GM06990 (cell line): ENCODE results near the gene TRMT112.

Experiments
- DNase-seq: peaks from one replicate; pipeline ENCODE4 v3.0.0-alpha.2; 2011; ENCODE audit not compliant: insufficient read length; ENCODE audit errors: extremely low read depth
- H3K27me3 ChIP-seq: replicated peaks from 2 replicates; pipeline ENCODE4 v1.6.0; 2011; ENCODE audit warnings: low read length; ENCODE audit not compliant: control insufficient read depth, insufficient read depth
- H3K36me3 ChIP-seq: 2 replicates; pipeline ENCODE4 v1.5.1; 2011; ENCODE audit warnings: low read length; ENCODE audit not compliant: control insufficient read depth, insufficient read depth
- H3K4me3 ChIP-seq: replicated peaks from 2 replicates; pipeline ENCODE4 v1.5.1; 2011; ENCODE audit warnings: low read depth, mild to moderate bottlenecking, control low read depth, low read length
- TF ChIP-seq, protein P1 (sequence below): IDR thresholded peaks from 2 replicates; pipeline ENCODE4 v1.5.1; 2011; ENCODE audit warnings: low read length, control low read depth, mild to moderate bottlenecking, inconsistent platforms; ENCODE audit not compliant: insufficient read depth, poor library complexity, severe bottlenecking

TRMT112 gene

DNA sequence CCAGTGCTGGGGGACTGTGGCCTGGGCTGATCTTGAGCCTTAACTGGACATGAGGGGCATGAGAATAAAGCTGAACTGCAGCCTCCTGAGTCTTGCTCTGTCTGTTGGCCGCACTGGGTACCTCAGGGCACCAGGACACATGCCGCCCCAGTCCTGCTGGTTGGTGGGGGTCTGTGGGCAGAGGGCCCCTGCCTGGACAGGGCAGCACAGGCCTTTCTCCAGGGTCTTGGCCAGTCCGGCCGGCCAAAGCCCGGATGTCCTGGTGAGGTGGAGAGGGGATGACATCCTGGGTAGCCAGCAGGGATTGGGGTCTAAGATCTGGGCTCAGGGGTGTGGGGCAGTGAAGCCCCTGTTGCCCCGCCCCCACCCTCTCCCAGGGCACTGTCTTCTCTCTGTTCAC, 40.1 kb upstream of the TRMT112 start:
- Histone ChIP-seq H3K36me3 (peaks cover 23% of the 10 kb centered on the region), H3K4me3 (no peak overlapping the region), H3K27me3 (no peaks in the 10 kb centered on the region)
- no peak for DNase-seq
- TF ChIP-seq, protein P1, sequence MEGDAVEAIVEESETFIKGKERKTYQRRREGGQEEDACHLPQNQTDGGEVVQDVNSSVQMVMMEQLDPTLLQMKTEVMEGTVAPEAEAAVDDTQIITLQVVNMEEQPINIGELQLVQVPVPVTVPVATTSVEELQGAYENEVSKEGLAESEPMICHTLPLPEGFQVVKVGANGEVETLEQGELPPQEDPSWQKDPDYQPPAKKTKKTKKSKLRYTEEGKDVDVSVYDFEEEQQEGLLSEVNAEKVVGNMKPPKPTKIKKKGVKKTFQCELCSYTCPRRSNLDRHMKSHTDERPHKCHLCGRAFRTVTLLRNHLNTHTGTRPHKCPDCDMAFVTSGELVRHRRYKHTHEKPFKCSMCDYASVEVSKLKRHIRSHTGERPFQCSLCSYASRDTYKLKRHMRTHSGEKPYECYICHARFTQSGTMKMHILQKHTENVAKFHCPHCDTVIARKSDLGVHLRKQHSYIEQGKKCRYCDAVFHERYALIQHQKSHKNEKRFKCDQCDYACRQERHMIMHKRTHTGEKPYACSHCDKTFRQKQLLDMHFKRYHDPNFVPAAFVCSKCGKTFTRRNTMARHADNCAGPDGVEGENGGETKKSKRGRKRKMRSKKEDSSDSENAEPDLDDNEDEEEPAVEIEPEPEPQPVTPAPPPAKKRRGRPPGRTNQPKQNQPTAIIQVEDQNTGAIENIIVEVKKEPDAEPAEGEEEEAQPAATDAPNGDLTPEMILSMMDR, result no peak

DNA sequence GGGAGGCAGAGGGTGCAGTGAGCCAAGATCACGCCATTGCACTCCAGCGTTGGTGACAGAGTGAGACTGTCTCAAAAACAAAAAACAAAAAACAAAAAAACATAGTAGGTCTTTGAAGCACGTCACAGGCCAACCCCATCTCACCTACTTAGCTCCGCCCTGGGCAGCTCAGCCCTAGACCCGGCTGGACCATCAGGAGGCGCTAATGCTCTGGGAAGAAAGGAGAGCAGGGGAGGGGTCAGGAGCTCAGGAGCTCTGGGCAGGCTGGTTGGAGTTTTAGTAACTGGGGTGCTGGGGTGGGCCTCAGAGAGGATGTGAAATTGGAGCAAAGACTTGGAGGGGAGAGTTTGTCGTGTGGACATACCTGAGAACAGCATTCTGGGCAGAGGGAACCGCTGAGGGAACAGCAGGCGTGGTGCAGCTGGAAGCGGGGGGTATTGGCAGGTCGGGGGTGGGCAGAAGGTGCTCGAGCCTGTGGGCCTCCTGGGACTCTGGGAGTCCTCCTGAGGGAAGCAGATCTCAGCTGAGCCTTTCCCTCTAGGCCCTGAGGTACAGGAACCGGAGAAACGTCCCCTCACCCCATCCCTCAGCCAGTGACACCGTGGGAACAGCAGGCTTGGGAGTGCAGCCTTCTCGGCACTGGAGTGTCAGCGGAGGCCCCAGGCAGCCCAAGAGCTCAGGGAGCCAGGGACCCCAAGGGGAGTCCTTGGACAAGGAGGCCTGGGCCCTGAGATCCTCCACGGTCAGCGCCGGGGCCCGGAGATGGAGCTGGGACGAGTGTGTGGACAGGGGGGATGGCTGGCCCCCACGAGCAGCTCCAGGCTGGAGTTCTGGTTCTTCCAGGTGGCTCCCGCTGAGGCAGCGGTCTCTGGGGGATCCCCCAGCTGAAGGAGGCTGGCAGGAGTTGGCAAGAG, 39.4 kb upstream of the TRMT112 start:
- no peak for DNase-seq
- TF ChIP-seq, protein P1, result peak; percentile 37
- Histone ChIP-seq H3K4me3 (no peak overlapping the region), H3K27me3 (no peaks in the 10 kb centered on the region), H3K36me3 (peaks cover 27% of the 10 kb centered on the region)

DNA sequence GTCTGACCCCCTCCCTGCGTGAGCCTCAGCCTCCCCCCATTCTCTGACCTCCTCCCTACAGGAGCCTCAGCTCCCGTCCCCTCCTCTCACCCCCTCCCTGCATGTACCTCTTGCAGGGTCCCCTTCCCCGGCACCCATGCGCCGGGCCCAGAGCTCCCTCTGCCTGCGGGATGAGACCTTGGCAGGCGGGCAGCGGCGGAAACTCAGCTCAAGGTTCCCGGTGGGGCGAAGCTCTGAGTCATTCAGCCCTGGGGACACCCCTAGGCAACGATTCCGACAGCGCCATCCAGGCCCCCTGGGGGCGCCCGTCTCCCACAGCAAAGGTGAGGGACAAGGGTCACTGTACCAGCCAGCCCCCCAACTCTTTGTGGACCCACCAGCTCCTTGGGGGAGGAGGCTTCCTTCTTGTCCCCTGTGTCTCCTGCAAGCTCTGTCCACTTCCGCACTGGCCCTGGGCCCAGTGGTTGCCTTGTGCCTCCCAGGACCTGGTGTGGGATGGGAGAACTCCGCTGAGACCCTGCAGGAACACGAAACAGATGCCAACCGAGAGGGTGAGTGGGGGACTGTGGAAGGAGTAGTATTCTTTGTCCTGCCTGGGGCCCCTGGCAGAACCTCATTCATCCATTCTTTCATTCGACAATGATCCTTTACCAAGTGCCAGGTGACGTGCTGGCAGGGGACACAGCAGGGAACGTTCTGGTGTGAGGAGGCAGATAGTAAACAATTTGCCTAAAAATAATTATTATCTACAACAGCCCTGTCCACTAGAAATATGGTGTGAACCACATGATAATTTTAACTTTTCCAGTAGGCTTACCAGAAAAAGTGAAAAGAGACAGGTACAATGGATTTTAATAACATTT, 38.0 kb upstream of the TRMT112 start:
- Histone ChIP-seq H3K27me3 (no peaks in the 10 kb centered on the region), H3K4me3 (no peak overlapping the region), H3K36me3 (peaks cover 20% of the 10 kb centered on the region)
- DNase-seq, result peak; percentile 64
- TF ChIP-seq, protein P1, result peak; percentile 64

DNA sequence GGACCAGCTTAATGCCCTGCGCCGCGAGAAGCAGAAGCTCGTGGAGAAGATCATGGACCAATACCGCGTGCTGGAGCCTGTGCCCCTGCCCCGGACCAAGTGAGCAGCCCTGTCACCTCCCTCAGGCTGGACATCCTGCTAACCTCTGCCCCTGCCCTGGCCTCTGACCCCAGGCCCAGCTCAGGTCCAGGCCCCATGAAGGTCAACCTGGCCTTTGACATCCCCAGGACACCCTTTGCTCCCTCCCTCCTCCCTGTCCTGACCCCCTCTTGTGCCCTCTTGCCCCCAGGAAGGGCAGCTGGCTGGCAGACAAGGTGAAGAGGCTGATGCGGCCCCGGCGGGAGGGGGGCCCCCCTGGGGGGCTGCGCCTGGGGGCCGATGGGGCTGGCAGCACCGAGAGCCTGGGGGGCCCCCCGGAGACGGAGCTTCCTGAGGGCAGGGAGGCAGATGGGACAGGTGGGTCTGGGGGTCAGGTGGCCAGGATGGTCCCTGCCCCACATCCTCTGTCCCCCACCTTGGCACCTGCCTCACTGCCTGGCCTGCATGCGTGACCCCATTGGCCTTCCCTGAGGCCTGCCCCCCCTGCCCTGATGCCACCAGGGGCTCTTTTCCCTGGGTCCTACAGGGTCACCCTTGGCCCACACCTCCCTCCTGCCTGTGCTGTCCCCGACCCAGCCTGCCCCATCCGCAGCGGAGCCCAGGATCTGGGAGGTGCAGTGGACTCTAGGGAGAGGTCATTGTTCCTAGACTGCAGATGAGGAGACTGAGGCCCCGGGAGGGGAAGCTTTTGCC, 36.6 kb upstream of the TRMT112 start:
- H3K4me3 ChIP-seq, result no peak overlapping the region
- DNase-seq, result no peak
- peaks cover 27% of the 10 kb centered on the region for H3K36me3 ChIP-seq
- no peaks in the 10 kb centered on the region for H3K27me3 ChIP-seq
- TF ChIP-seq, protein P1, result no peak

DNA sequence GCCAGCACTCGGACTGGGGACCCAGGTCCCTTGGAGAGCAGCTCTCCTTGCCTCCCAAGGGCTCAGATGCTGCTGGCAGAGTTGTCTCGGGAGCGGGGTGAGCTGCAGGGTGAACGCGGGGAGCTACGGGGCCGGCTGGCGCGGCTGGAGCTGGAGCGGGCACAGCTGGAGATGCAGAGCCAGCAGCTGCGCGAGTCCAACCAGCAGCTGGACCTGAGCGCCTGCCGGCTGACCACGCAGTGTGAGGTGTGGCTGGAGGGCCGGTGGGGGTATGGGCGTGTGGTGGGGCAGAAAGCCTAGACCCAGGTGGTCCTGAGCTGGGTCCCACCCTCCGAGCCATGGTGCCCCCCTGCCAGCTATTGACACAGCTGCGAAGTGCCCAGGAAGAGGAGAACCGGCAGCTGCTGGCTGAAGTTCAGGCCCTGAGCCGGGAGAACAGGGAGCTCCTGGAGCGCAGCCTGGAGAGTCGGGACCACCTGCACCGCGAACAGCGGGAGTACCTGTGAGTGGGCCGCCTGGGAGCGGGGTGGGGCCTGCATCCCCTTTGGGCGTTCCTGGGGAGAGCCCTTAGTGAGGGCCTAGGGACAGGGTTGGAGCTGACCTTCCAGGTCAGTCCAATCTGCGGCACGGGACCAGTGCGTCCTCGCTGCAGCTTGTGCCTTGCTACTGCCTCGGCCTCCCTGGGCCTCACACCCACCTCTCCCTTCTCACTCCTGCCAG, 35.8 kb upstream of the TRMT112 start:
- DNase-seq, result no peak
- Histone ChIP-seq H3K27me3 (no peaks in the 10 kb centered on the region), H3K4me3 (no peak overlapping the region), H3K36me3 (peaks cover 29% of the 10 kb centered on the region)
- TF ChIP-seq, protein P1, result no peak
